Upper lobe of right lung (tissue), 1 donor: Measurements from ENCODE around the gene CPSF4L. TPM values are rescaled to one million over a fixed set of nuclear protein-coding genes. Genes with fewer than 3 reads are reported as not detected.
A peak's percentile ranks its signal among the peaks of the same experiment; 100 is the strongest.

ENCODE experiments used
- ATAC-seq: fragments of 200-7000 bp; cut with Tn5 transposase; one replicate; pipeline ENCODE4 v1.9.1; 2020; ENCODE audit warnings: mild to moderate bottlenecking, moderate library complexity
- DNase-seq: peaks from one replicate; pipeline ENCODE4 v3.0.0-alpha.2; 2020
- H3K27ac ChIP-seq: fragments of 200-600 bp; one replicate; pipeline ENCODE4 v1.8.0; 2022
- H3K27me3 ChIP-seq: fragments of 200-600 bp; one replicate; pipeline ENCODE4 v1.8.0; 2022; ENCODE audit warnings: mild to moderate bottlenecking
- H3K36me3 ChIP-seq: fragments of 200-600 bp; one replicate; pipeline ENCODE4 v1.8.0; 2022
- H3K4me1 ChIP-seq: fragments of 200-600 bp; one replicate; pipeline ENCODE4 v1.8.0; 2022
- H3K4me3 ChIP-seq: fragments of 200-600 bp; one replicate; pipeline ENCODE4 v1.8.0; 2022; ENCODE audit warnings: mild to moderate bottlenecking
- H3K9me3 ChIP-seq: fragments of 200-600 bp; one replicate; pipeline ENCODE4 v1.8.0; 2022
- intact Hi-C: fragments of 100-400 bp; cut with DNase I; formaldehyde crosslinking; loops from one replicate; pipeline ENCODE4 v1.11.0; 2022
- total RNA-seq: library from RNA; stranded (reverse); fragmentation: NEBNext Ultra II Directional; extraction: Animal tissue kit (Norgen Biotek cat#: 25700); gene quantifications from one replicate; pipeline ENCODE4 v1.2.1, GENCODE V29; 2021
- TF ChIP-seq, protein P1 (sequence below): fragments of 200-600 bp; IDR thresholded peaks from one replicate; pipeline ENCODE4 v1.8.0; 2022; ENCODE audit warnings: antibody characterized with exemption
- donor health status: DM: no; HTN: yes; CAD: no; lungs with severe emphysema.

Gene CPSF4L
- total RNA-seq, 1 donor from 2014 or later: not detected

DNA sequence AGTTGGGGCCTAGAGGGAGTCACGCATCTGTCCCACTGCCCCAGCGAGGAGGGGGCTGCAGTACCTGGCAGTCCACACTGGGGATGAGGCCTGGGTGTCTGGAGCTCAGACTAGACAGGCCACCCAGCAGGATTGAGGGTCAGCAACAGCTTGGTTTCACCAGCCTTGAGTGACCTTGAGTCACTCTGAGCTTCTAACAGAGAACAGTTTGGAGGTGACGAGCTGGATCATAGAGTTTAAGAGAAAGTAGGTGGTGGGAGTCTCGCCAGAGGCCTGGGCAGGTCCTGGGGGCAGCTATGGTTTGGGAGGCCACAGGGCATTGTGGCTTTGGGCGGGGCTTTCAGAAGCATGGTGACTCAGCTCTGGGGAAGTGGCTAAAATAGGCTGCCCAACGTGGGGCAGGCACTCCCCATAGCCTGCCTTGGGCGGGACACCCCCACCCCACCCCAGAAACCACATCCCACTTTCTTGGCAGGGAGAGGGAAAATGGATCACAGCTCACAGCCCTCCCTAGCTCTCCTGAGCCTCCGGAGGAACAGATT lies 29.7 kb upstream of the CPSF4L start:
- TF ChIP-seq, protein P1, sequence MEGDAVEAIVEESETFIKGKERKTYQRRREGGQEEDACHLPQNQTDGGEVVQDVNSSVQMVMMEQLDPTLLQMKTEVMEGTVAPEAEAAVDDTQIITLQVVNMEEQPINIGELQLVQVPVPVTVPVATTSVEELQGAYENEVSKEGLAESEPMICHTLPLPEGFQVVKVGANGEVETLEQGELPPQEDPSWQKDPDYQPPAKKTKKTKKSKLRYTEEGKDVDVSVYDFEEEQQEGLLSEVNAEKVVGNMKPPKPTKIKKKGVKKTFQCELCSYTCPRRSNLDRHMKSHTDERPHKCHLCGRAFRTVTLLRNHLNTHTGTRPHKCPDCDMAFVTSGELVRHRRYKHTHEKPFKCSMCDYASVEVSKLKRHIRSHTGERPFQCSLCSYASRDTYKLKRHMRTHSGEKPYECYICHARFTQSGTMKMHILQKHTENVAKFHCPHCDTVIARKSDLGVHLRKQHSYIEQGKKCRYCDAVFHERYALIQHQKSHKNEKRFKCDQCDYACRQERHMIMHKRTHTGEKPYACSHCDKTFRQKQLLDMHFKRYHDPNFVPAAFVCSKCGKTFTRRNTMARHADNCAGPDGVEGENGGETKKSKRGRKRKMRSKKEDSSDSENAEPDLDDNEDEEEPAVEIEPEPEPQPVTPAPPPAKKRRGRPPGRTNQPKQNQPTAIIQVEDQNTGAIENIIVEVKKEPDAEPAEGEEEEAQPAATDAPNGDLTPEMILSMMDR: no peak
- H3K4me3 ChIP-seq: no peak overlapping the region
- no peaks in the 10 kb centered on the region for H3K27me3 ChIP-seq
- peak overlapping the region; percentile 79 for H3K27ac ChIP-seq
- DNase-seq (peak; percentile 85), ATAC-seq (peak; percentile 84)
- H3K9me3 ChIP-seq: no peaks in the 10 kb centered on the region
- intact Hi-C loops: no loop called here
- peaks cover 74% of the 10 kb centered on the region for H3K4me1 ChIP-seq
- peaks cover 1% of the 10 kb centered on the region for H3K36me3 ChIP-seq

DNA sequence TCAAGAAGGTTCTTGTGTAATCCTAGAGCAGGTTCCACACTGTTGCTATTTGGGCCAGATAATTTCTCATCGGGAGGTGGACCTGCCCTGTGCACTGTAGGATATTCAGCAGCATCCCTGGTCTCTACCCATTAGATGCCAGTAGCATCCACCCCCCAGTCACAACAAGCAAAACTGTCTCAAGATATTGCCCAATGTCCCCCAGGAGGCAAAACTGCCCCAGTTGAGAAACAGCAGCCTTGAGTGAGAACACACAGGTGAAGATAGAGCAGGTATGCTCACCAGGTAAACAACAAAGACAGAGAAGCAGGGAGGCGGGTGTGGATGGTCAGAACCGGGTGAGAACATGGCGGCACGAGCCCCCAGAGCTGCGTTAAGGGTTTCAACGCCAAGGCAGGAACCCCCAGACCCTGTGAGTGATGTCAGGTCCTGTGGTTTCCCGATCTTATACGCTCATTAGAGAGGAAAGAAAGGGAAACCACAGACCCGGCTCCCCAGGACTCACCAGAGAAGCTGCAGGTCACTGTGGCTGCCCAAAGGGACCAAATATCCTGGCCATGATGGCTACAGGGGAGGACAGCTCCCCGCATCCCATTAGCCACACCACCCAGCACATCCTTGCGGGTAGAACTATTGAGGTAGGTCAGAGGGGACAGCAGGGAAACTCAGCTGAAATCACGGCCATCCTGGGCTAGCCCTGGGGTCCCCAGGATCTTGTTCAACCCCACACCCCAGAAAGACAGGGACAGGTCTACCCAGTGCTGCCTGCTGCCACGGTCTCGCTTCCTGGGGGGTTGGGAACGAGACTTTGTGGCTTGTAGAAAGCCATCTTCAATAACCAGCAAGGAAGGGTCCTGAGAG lies 28.9 kb upstream of the CPSF4L start:
- TF ChIP-seq, protein P1: no peak
- no peak for DNase-seq
- peak overlapping the region; percentile 79 for H3K27ac ChIP-seq
- no peak for ATAC-seq
- intact Hi-C loops: no loop called here
- peaks cover 74% of the 10 kb centered on the region for H3K4me1 ChIP-seq
- H3K27me3 ChIP-seq: no peaks in the 10 kb centered on the region
- no peak overlapping the region for H3K4me3 ChIP-seq
- no peaks in the 10 kb centered on the region for H3K9me3 ChIP-seq
- peaks cover 8% of the 10 kb centered on the region for H3K36me3 ChIP-seq

DNA sequence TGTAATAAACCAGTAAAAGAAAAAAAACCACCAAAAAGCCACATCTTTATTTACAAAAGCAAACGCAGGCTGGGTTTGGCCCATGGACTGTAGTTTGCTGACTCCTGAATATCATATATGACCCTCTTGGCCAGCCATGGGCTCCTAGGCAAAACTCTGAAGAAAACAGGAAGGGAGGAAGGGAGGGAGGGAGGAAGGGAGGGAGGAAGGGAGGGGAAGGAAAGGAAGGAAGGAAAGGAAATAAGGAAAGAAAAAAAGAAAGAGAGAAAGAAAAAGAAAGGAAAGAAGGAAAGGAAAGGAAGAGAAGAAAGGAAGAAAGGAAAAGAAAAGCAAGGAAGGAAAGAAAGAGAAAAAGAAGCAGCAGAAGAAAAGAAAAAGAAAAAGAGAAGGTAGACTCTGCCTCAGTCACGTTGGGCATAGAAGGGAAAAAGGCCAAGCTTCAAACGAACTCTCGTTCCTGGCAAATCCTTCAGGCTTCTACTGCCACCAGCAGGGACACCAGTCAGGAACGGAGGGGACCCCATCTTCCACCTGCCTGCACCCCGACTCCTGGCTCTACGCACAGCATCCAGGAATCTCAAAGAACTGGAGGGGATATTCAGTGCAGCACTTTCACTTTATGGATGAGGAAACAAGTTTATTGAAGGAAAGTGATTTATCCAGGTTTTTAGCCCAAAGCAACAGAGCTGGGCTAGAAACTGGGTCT lies 28.0 kb upstream of the CPSF4L start:
- peaks cover 17% of the 10 kb centered on the region for H3K36me3 ChIP-seq
- TF ChIP-seq, protein P1: no peak
- DNase-seq (no peak), ATAC-seq (no peak)
- no peak overlapping the region for H3K4me3 ChIP-seq
- H3K27ac ChIP-seq: peak overlapping the region; percentile 79
- intact Hi-C loops: no loop called here
- peaks cover 73% of the 10 kb centered on the region for H3K4me1 ChIP-seq
- no peaks in the 10 kb centered on the region for H3K27me3 ChIP-seq
- no peaks in the 10 kb centered on the region for H3K9me3 ChIP-seq

DNA sequence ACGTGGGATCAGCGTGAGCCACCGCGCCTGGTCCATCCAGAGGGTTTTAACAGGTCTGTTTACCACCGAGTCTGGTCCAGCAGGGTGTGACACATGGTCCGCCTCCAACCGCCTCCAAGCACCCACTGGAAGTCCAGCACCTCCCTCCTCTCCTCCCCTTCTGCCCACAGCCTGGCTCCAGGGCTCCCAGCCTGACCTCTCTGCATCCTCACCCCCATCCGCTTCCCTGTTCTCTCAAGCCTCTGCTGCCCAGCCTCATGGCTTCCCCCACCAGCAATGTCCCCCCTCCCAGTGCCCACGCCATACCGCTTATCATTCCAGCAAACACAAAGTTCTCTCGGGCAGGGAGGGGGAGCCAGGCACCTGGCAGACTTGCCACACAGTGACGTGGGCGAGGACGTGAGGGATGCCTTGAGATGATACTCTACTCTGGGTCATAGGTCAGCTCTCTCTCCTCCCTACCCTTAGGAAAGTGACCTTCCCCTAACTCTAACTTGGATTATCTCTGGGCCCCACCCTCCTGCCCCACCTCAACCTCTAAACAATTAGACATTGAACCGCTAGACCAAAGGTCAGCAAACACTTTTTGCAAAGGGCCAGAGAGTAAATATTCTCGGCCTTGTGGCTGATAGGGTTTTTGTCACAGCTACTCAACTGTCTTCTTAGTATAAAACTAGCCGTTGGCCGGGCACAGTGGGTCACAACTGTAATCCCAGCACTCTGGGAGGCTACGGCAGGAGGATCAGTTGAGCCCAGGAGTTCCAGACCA lies 27.0 kb upstream of the CPSF4L start:
- peak; percentile 75 for DNase-seq
- H3K27ac ChIP-seq: peak overlapping the region; percentile 79
- intact Hi-C loops: no loop called here
- no peaks in the 10 kb centered on the region for H3K27me3 ChIP-seq
- peak; percentile 60 for ATAC-seq
- no peak overlapping the region for H3K4me3 ChIP-seq
- peaks cover 27% of the 10 kb centered on the region for H3K36me3 ChIP-seq
- H3K9me3 ChIP-seq: no peaks in the 10 kb centered on the region
- TF ChIP-seq, protein P1: no peak
- H3K4me1 ChIP-seq: peaks cover 63% of the 10 kb centered on the region

DNA sequence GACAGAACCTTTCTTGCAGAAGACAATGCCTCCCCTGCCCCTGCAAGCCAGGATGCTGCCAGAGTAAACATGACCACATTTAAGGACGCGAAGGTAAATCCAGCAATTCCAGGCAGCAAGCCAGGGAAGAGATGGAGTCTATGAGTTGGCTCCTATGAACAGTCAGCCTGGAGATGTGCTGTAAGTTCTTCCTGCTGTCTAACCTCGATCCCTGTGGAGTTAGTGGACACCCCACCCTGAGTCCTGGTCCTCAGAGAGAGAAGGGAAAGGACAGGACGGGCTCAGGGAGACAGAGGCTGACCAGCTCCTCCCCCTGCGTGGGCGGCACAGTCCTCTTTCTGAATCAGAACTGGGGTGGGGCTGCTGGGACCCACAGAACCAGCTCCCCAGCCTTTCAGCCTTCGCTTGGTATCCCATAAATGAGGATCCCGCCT lies 25.2 kb upstream of the CPSF4L start:
- no peak overlapping the region for H3K4me3 ChIP-seq
- no peak for ATAC-seq
- no peaks in the 10 kb centered on the region for H3K9me3 ChIP-seq
- H3K36me3 ChIP-seq: peaks cover 35% of the 10 kb centered on the region
- TF ChIP-seq, protein P1: no peak
- DNase-seq: no peak
- intact Hi-C loops: no loop called here
- no peaks in the 10 kb centered on the region for H3K27me3 ChIP-seq
- peaks cover 45% of the 10 kb centered on the region for H3K4me1 ChIP-seq
- H3K27ac ChIP-seq: no peak overlapping the region
